ENCODE measurements around the gene SATB1.

SATB1 gene

GRCh38 chr3:18369551-18370185 lies 55.5 kb downstream of the SATB1 start:
- peak overlapping the region; percentile 9 for H3K27ac Mint-ChIP-seq

DNA sequence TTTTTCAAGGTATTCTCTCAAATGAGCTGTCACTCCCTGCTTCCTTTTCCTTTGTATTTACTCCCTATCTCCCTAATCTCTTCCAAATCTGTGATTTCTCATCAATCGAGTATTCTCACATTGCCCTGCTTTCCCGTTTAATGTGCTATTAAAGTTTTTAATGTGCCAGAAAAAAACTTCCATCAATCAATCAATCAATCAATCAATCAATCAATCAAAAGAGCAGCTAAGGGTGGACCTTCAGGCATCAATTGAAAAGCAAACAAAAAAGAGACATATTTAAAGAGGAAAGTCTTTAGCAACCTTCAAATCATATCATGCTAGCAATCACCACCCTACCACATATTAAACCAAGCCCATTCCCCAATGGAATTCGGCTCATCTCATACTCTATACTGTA lies 58.9 kb downstream of the SATB1 start:
- DNase-seq = no peak
- no peak overlapping the region for H3K27ac Mint-ChIP-seq
- TF ChIP-seq, protein P1, sequence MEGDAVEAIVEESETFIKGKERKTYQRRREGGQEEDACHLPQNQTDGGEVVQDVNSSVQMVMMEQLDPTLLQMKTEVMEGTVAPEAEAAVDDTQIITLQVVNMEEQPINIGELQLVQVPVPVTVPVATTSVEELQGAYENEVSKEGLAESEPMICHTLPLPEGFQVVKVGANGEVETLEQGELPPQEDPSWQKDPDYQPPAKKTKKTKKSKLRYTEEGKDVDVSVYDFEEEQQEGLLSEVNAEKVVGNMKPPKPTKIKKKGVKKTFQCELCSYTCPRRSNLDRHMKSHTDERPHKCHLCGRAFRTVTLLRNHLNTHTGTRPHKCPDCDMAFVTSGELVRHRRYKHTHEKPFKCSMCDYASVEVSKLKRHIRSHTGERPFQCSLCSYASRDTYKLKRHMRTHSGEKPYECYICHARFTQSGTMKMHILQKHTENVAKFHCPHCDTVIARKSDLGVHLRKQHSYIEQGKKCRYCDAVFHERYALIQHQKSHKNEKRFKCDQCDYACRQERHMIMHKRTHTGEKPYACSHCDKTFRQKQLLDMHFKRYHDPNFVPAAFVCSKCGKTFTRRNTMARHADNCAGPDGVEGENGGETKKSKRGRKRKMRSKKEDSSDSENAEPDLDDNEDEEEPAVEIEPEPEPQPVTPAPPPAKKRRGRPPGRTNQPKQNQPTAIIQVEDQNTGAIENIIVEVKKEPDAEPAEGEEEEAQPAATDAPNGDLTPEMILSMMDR (IDR thresholded peaks at IDR 0.05) = no peak
- H3K4me1 Mint-ChIP-seq = peaks cover 26% of the 10 kb centered on the region
- no peaks in the 10 kb centered on the region for H3K27me3 Mint-ChIP-seq (ENCODE audit: low read depth, poor library complexity)
- H3K36me3 Mint-ChIP-seq (ENCODE audit: low read depth) = peaks cover 19% of the 10 kb centered on the region
- no peaks in the 10 kb centered on the region for H3K9me3 Mint-ChIP-seq
- no peak overlapping the region for H3K4me3 Mint-ChIP-seq

More at GRCh38 chr3:18369551-18370185, 55.5 kb downstream of the SATB1 start:
- H3K9me3 Mint-ChIP-seq = no peaks in the 10 kb centered on the region
- no peak for DNase-seq
- H3K36me3 Mint-ChIP-seq (ENCODE audit: low read depth) = peaks cover 25% of the 10 kb centered on the region
- no peaks in the 10 kb centered on the region for H3K27me3 Mint-ChIP-seq (ENCODE audit: low read depth, poor library complexity)
- peaks cover 19% of the 10 kb centered on the region for H3K4me1 Mint-ChIP-seq
- TF ChIP-seq, protein P1 (IDR thresholded peaks at IDR 0.05) = no peak
- no peak overlapping the region for H3K4me3 Mint-ChIP-seq

GRCh38 chr3:18363338-18363737 lies 61.8 kb downstream of the SATB1 start:
- no peak for DNase-seq
- H3K4me3 Mint-ChIP-seq = no peak overlapping the region
- no peaks in the 10 kb centered on the region for H3K9me3 Mint-ChIP-seq
- peaks cover 40% of the 10 kb centered on the region for H3K36me3 Mint-ChIP-seq (ENCODE audit: low read depth)
- peaks cover 8% of the 10 kb centered on the region for H3K4me1 Mint-ChIP-seq
- no peak overlapping the region for H3K27ac Mint-ChIP-seq
- H3K27me3 Mint-ChIP-seq (ENCODE audit: low read depth, poor library complexity) = no peaks in the 10 kb centered on the region
- TF ChIP-seq, protein P1 (IDR thresholded peaks at IDR 0.05) = no peak

- no peaks in the 10 kb centered on the region for H3K9me3 Mint-ChIP-seq
- H3K27me3 Mint-ChIP-seq (ENCODE audit: low read depth, poor library complexity) = no peaks in the 10 kb centered on the region
- DNase-seq = no peak
- TF ChIP-seq, protein P1 (IDR thresholded peaks at IDR 0.05) = no peak
- peaks cover 25% of the 10 kb centered on the region for H3K4me1 Mint-ChIP-seq
- H3K27ac Mint-ChIP-seq = no peak overlapping the region
- H3K36me3 Mint-ChIP-seq (ENCODE audit: low read depth) = peaks cover 26% of the 10 kb centered on the region
- H3K4me3 Mint-ChIP-seq = no peak overlapping the region
Measured at GRCh38 chr3:18357747-18358146, 67.4 kb downstream of the SATB1 start.

DNA sequence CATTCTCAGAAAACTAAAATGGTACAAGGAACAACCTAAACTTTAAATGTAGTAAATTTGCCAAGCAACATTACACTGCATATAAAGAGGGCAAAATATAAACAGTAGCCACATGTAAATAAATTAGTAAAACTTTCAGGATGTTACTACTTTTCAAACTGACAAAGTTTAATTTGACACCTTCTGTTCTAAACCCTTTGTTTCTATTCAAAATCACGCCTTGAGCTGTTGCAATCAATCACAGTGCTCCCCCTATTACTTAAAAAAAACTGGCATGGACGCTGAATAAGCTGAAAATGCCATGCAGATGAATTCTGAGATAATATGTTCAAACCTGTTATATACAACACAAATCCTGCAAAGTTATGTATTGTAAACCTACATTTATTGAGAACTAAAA lies 69.3 kb downstream of the SATB1 start:
- H3K36me3 Mint-ChIP-seq (ENCODE audit: low read depth) = peaks cover 37% of the 10 kb centered on the region
- peaks cover 39% of the 10 kb centered on the region for H3K4me1 Mint-ChIP-seq
- H3K4me3 Mint-ChIP-seq = no peak overlapping the region
- peak overlapping the region; percentile 44 for H3K27ac Mint-ChIP-seq
- H3K27me3 Mint-ChIP-seq (ENCODE audit: low read depth, poor library complexity) = no peaks in the 10 kb centered on the region
- DNase-seq = no peak
- H3K9me3 Mint-ChIP-seq = no peaks in the 10 kb centered on the region
- TF ChIP-seq, protein P1 (IDR thresholded peaks at IDR 0.05) = no peak

- Mint-ChIP-seq H3K4me3 (no peak overlapping the region), H3K27ac (no peak overlapping the region), H3K36me3 (ENCODE audit: low read depth) (peaks cover 30% of the 10 kb centered on the region), H3K9me3 (no peaks in the 10 kb centered on the region), H3K27me3 (ENCODE audit: low read depth, poor library complexity) (no peaks in the 10 kb centered on the region), H3K4me1 (peaks cover 44% of the 10 kb centered on the region)
- no peak for DNase-seq
- TF ChIP-seq, protein P1 (IDR thresholded peaks at IDR 0.05) = no peak
Measured at GRCh38 chr3:18354701-18355100, 70.4 kb downstream of the SATB1 start.
